Stimulated activated CD4-positive, alpha-beta T cell treated with anti-CD3 and anti-CD28 coated beads, Interleukin-15, amount 100 ng/mL, for 48 hours (primary cell): ENCODE data around the gene GABBR2.

Experiments used
- DNase-seq, 2 donors: peaks; one replicate each; pipeline ENCODE4 v3.0.0-alpha.2; 2020; ENCODE audit warnings: low read depth in 2 of 2

Gene GABBR2

GRCh38 chr9:98344581-98344980 is 364.2 kb downstream of the GABBR2 start:
- no peak for DNase-seq

GRCh38 chr9:98342820-98343210 is 365.9 kb downstream of the GABBR2 start:
- no peak for DNase-seq

- no peak for DNase-seq
Measured at GRCh38 chr9:98342098-98342819, 366.5 kb downstream of the GABBR2 start.

GRCh38 chr9:98341157-98342097 is 367.3 kb downstream of the GABBR2 start:
- DNase-seq: no peak

- DNase-seq: no peak
Measured at GRCh38 chr9:98339987-98340800, 368.5 kb downstream of the GABBR2 start.

GRCh38 chr9:98335661-98336060 is 373.1 kb downstream of the GABBR2 start:
- no peak for DNase-seq

- no peak for DNase-seq
Measured at GRCh38 chr9:98334796-98335195, 373.9 kb downstream of the GABBR2 start.

GRCh38 chr9:98333703-98334582 is 374.8 kb downstream of the GABBR2 start:
- DNase-seq: no peak

- DNase-seq: no peak
Measured at GRCh38 chr9:98332405-98332831, 376.3 kb downstream of the GABBR2 start.

- no peak for DNase-seq
Measured at GRCh38 chr9:98331536-98332259, 377.0 kb downstream of the GABBR2 start.

- no peak for DNase-seq
Measured at GRCh38 chr9:98330831-98331230, 377.9 kb downstream of the GABBR2 start.

GRCh38 chr9:98329904-98330303 is 378.8 kb downstream of the GABBR2 start:
- DNase-seq: no peak

GRCh38 chr9:98329281-98329680 is 379.5 kb downstream of the GABBR2 start:
- DNase-seq: no peak

GRCh38 chr9:98328770-98329169 is 380.0 kb downstream of the GABBR2 start:
- no peak for DNase-seq

- no peak for DNase-seq
Measured at GRCh38 chr9:98328141-98328540, 380.6 kb downstream of the GABBR2 start.

- no peak for DNase-seq
Measured at GRCh38 chr9:98327249-98327561, 381.5 kb downstream of the GABBR2 start.

- no peak for DNase-seq
Measured at GRCh38 chr9:98326459-98327248, 382.1 kb downstream of the GABBR2 start.

GRCh38 chr9:98324801-98325200 is 383.9 kb downstream of the GABBR2 start:
- DNase-seq: no peak

- DNase-seq: no peak
Measured at GRCh38 chr9:98323831-98324135, 385.0 kb downstream of the GABBR2 start.
